ENCODE results near the gene ANXA5. TPM values are rescaled to one million over a fixed set of nuclear protein-coding genes. Genes with fewer than 3 reads are reported as not detected.
A peak's percentile ranks its signal among the peaks of the same experiment; 100 is the strongest.

ANXA5 gene
- total RNA-seq, 1 experiment from 2014 or later = 280 TPM

GRCh38 chr4:121724671-121725070 is 27.9 kb upstream of the ANXA5 start:
- BruUV-seq (replicated peaks) = no TSS peak
- no peak for DNase-seq
- H3K4me2 ChIP-seq (ENCODE audit: low read length) = no peak overlapping the region
- H3K9me2 ChIP-seq (replicated peaks; ENCODE audit: low read length) = no peaks in the 10 kb centered on the region
- no peak for ATAC-seq
- H3K79me2 ChIP-seq (ENCODE audit: low read length) = no peaks in the 10 kb centered on the region
- ChIA-PET CTCF (no interaction called here), POLR2A (ENCODE audit: unreplicated experiment) (no interaction called here)
- H3K27ac ChIP-seq (ENCODE audit: low read length) = no peak overlapping the region
- no peaks in the 10 kb centered on the region for H3K9me3 ChIP-seq (ENCODE audit: low read length)
- H4K20me1 ChIP-seq (ENCODE audit: low read length) = no peaks in the 10 kb centered on the region
- no peak overlapping the region for H3K9ac ChIP-seq (ENCODE audit: low read length)
- no peak overlapping the region for H3K4me3 ChIP-seq (ENCODE audit: low read length)
- intact Hi-C loops (cut with micrococcal nuclease) = no loop called here
- TF ChIP-seq EZH2 (IDR thresholded peaks at IDR 0.05; ENCODE audit: low read length, unreplicated experiment) (no peak), CTCF (conservative IDR thresholded peaks at IDR 0.05; ENCODE audit: low read depth, low read length) (no peak), EZH2phosphoT487 (IDR thresholded peaks at IDR 0.05; ENCODE audit: borderline replicate concordance, low read length) (no peak)
- H3K36me3 ChIP-seq (ENCODE audit: low read depth, low read length) = no peaks in the 10 kb centered on the region
- peaks cover 7% of the 10 kb centered on the region for H3F3A ChIP-seq (ENCODE audit: low read length, unreplicated experiment)
- peaks cover 40% of the 10 kb centered on the region for H3K4me1 ChIP-seq (ENCODE audit: insufficient read depth, low read length)
- no peaks in the 10 kb centered on the region for H3K27me3 ChIP-seq (ENCODE audit: low read length)
- H2AFZ ChIP-seq (ENCODE audit: low read length) = no peak overlapping the region

GRCh38 chr4:121721700-121722099 is 24.9 kb upstream of the ANXA5 start:
- Histone ChIP-seq H3K79me2 (ENCODE audit: low read length) (no peaks in the 10 kb centered on the region), H3K27me3 (ENCODE audit: low read length) (no peaks in the 10 kb centered on the region), H3K36me3 (ENCODE audit: low read depth, low read length) (no peaks in the 10 kb centered on the region), H3K4me1 (ENCODE audit: insufficient read depth, low read length) (peaks cover 20% of the 10 kb centered on the region), H3K27ac (ENCODE audit: low read length) (no peak overlapping the region), H3K9ac (ENCODE audit: low read length) (no peak overlapping the region), H3K4me3 (ENCODE audit: low read length) (no peak overlapping the region), H2AFZ (ENCODE audit: low read length) (no peak overlapping the region), H4K20me1 (ENCODE audit: low read length) (no peaks in the 10 kb centered on the region), H3K4me2 (ENCODE audit: low read length) (no peak overlapping the region), H3K9me2 (replicated peaks; ENCODE audit: low read length) (no peaks in the 10 kb centered on the region), H3F3A (ENCODE audit: low read length, unreplicated experiment) (no peaks in the 10 kb centered on the region), H3K9me3 (ENCODE audit: low read length) (no peaks in the 10 kb centered on the region)
- CTCF ChIA-PET = no interaction called here
- DNase-seq = no peak
- intact Hi-C loops (cut with micrococcal nuclease) = no loop called here
- POLR2A ChIA-PET (ENCODE audit: unreplicated experiment) = interaction anchor here (0.7 kb wide), 1 partner anchor 26 kb away, joined by 7 read pairs; no protein-coding TSS in a partner anchor
- ATAC-seq = peak; percentile 51
- TSS peak; percentile 91 for BruUV-seq (replicated peaks)
- TF ChIP-seq CTCF (conservative IDR thresholded peaks at IDR 0.05; ENCODE audit: low read depth, low read length) = no peak

- peak; percentile 63 for DNase-seq
- H2AFZ ChIP-seq (ENCODE audit: low read length) = no peak overlapping the region
- H3K9me3 ChIP-seq (ENCODE audit: low read length) = no peaks in the 10 kb centered on the region
- no peaks in the 10 kb centered on the region for H3K9me2 ChIP-seq (replicated peaks; ENCODE audit: low read length)
- peaks cover 17% of the 10 kb centered on the region for H3K4me1 ChIP-seq (ENCODE audit: insufficient read depth, low read length)
- no peak overlapping the region for H3K27ac ChIP-seq (ENCODE audit: low read length)
- no peaks in the 10 kb centered on the region for H3K36me3 ChIP-seq (ENCODE audit: low read depth, low read length)
- H3K4me3 ChIP-seq (ENCODE audit: low read length) = no peak overlapping the region
- intact Hi-C loops (cut with micrococcal nuclease) = no loop called here
- BruUV-seq (replicated peaks) = no TSS peak
- CTCF ChIA-PET = no interaction called here
- H3F3A ChIP-seq (ENCODE audit: low read length, unreplicated experiment) = no peaks in the 10 kb centered on the region
- peak; percentile 40; the same call in 1 of the 2 replicates for ATAC-seq
- TF ChIP-seq CTCF (conservative IDR thresholded peaks at IDR 0.05; ENCODE audit: low read depth, low read length) = no peak
- TF ChIP-seq EZH2phosphoT487 (IDR thresholded peaks at IDR 0.05; ENCODE audit: borderline replicate concordance, low read length) = no peak
- TF ChIP-seq EZH2 (IDR thresholded peaks at IDR 0.05; ENCODE audit: low read length, unreplicated experiment) = no peak
- POLR2A ChIA-PET (ENCODE audit: unreplicated experiment) = no interaction called here
- no peaks in the 10 kb centered on the region for H4K20me1 ChIP-seq (ENCODE audit: low read length)
- no peak overlapping the region for H3K9ac ChIP-seq (ENCODE audit: low read length)
- H3K4me2 ChIP-seq (ENCODE audit: low read length) = 0 out of 2 replicates have a peak overlapping the region, but pooled peaks have one; percentile 15
- no peaks in the 10 kb centered on the region for H3K79me2 ChIP-seq (ENCODE audit: low read length)
- no peaks in the 10 kb centered on the region for H3K27me3 ChIP-seq (ENCODE audit: low read length)
These were observed 23.3 kb upstream of the ANXA5 start for GRCh38 chr4:121720109-121720508.

Measured in PC-3 (cell line).